Parathyroid adenoma (tissue), 2 donors: ENCODE results near the gene EIF2AK2.

Experiments
- H2AFZ ChIP-seq: fragments of 300-600 bp; sonication (generic); one replicate; pipeline ENCODE4 v1.7.0; 2017; ENCODE audit warnings: antibody characterized with exemption, mild to moderate bottlenecking
- H3K27ac ChIP-seq: fragments of 300-600 bp; sonication (generic); one replicate; pipeline ENCODE4 v1.7.0; 2017
- H3K27me3 ChIP-seq: fragments of 300-600 bp; sonication (generic); one replicate; pipeline ENCODE4 v1.7.0; 2017; ENCODE audit warnings: low read length; ENCODE audit not compliant: control insufficient read depth, insufficient read depth
- H3K36me3 ChIP-seq: fragments of 300-600 bp; sonication (generic); one replicate; pipeline ENCODE4 v1.7.0; 2017; ENCODE audit warnings: low read length; ENCODE audit not compliant: control insufficient read depth, insufficient read depth
- H3K4me1 ChIP-seq: fragments of 300-600 bp; sonication (generic); one replicate; pipeline ENCODE4 v1.7.0; 2017; ENCODE audit warnings: control low read depth
- H3K4me2 ChIP-seq: fragments of 300-600 bp; sonication (generic); one replicate; pipeline ENCODE4 v1.7.0; 2017; ENCODE audit warnings: low read length
- H3K4me3 ChIP-seq: fragments of 300-600 bp; sonication (generic); one replicate; pipeline ENCODE4 v1.7.0; 2017; ENCODE audit warnings: low read depth, low read length
- H3K79me2 ChIP-seq: fragments of 300-600 bp; sonication (generic); one replicate; pipeline ENCODE4 v1.7.0; 2017; ENCODE audit warnings: control low read depth
- H3K9ac ChIP-seq: fragments of 300-600 bp; sonication (generic); one replicate; pipeline ENCODE4 v1.7.0; 2017; ENCODE audit warnings: mild to moderate bottlenecking
- H3K9me3 ChIP-seq: fragments of 300-600 bp; sonication (generic); one replicate; pipeline ENCODE4 v1.7.0; 2017; ENCODE audit warnings: low read length; ENCODE audit not compliant: control insufficient read depth
- CTCF ChIP-seq: fragments of 300-600 bp; sonication (generic); IDR thresholded peaks from one replicate; pipeline ENCODE4 v1.7.0; 2017; ENCODE audit warnings: antibody characterized with exemption, mild to moderate bottlenecking
- donor health status: primary hyperparathyroidism.

The EIF2AK2 gene

GRCh38 chr2:37080266-37080665 is 76.5 kb downstream of the EIF2AK2 start:
- Histone ChIP-seq H3K4me2 (no peak overlapping the region), H3K79me2 (peaks cover 16% of the 10 kb centered on the region), H3K27me3 (no peaks in the 10 kb centered on the region), H3K9me3 (no peaks in the 10 kb centered on the region), H3K4me1 (peaks cover 3% of the 10 kb centered on the region), H3K27ac (no peak overlapping the region), H3K36me3 (no peaks in the 10 kb centered on the region), H2AFZ (no peak overlapping the region), H3K9ac (no peak overlapping the region), H3K4me3 (no peak overlapping the region)
- no peak for TF ChIP-seq CTCF

- TF ChIP-seq CTCF, result no peak
- Histone ChIP-seq H3K36me3 (no peaks in the 10 kb centered on the region), H3K79me2 (no peaks in the 10 kb centered on the region)
Observed at GRCh38 chr2:37070931-37071330, 85.8 kb downstream of the EIF2AK2 start.

GRCh38 chr2:37068686-37069085 is 88.1 kb downstream of the EIF2AK2 start:
- Histone ChIP-seq H2AFZ (no peak overlapping the region), H3K9me3 (no peaks in the 10 kb centered on the region), H3K4me1 (no peaks in the 10 kb centered on the region), H3K9ac (no peak overlapping the region), H3K36me3 (no peaks in the 10 kb centered on the region), H3K27ac (no peak overlapping the region), H3K4me3 (no peak overlapping the region), H3K4me2 (no peak overlapping the region), H3K27me3 (no peaks in the 10 kb centered on the region), H3K79me2 (no peaks in the 10 kb centered on the region)
- TF ChIP-seq CTCF, result no peak

More at GRCh38 chr2:37070931-37071330, 85.8 kb downstream of the EIF2AK2 start:
- Histone ChIP-seq H3K9me3 (no peaks in the 10 kb centered on the region), H3K4me3 (no peak overlapping the region), H2AFZ (no peak overlapping the region), H3K4me2 (no peak overlapping the region), H3K27me3 (no peaks in the 10 kb centered on the region), H3K9ac (no peak overlapping the region), H3K4me1 (no peaks in the 10 kb centered on the region), H3K27ac (no peak overlapping the region)

GRCh38 chr2:37061776-37062175 is 95.0 kb downstream of the EIF2AK2 start:
- no peak overlapping the region for H3K27ac ChIP-seq
- TF ChIP-seq CTCF, result no peak
- no peak overlapping the region for H2AFZ ChIP-seq
- no peaks in the 10 kb centered on the region for H3K4me1 ChIP-seq
- no peak overlapping the region for H3K4me3 ChIP-seq
- no peak overlapping the region for H3K9ac ChIP-seq
- no peak overlapping the region for H3K4me2 ChIP-seq
- H3K27me3 ChIP-seq, result no peaks in the 10 kb centered on the region
- no peaks in the 10 kb centered on the region for H3K79me2 ChIP-seq
- no peaks in the 10 kb centered on the region for H3K36me3 ChIP-seq
- no peaks in the 10 kb centered on the region for H3K9me3 ChIP-seq

- no peaks in the 10 kb centered on the region for H3K4me1 ChIP-seq
- no peaks in the 10 kb centered on the region for H3K9me3 ChIP-seq
- no peaks in the 10 kb centered on the region for H3K36me3 ChIP-seq
- H3K9ac ChIP-seq, result no peak overlapping the region
- H2AFZ ChIP-seq, result no peak overlapping the region
- H3K27ac ChIP-seq, result no peak overlapping the region
- H3K79me2 ChIP-seq, result no peaks in the 10 kb centered on the region
- no peak overlapping the region for H3K4me2 ChIP-seq
- no peak for TF ChIP-seq CTCF
- H3K27me3 ChIP-seq, result no peaks in the 10 kb centered on the region
- H3K4me3 ChIP-seq, result no peak overlapping the region
Observed at GRCh38 chr2:37061013-37061711, 95.6 kb downstream of the EIF2AK2 start.
